Ovary (tissue), 9 donors: ENCODE results near the gene TNS3. TPM values are rescaled to one million over a fixed set of nuclear protein-coding genes. Genes with fewer than 3 reads are reported as not detected.
A peak's percentile ranks its signal among the peaks of the same experiment; 100 is the strongest.

Source experiments
- DNase-seq, 5 donors: peaks; one replicate each; pipeline ENCODE4 v3.0.0-alpha.2; 2019 to 2020
- H3K27ac ChIP-seq, 2 donors: fragments of 200-600 bp; one replicate each; pipeline versions ENCODE4 v1.5.1 to v1.8.0; 2019 to 2022
- H3K27me3 ChIP-seq: fragments of 200-600 bp; one replicate; pipeline ENCODE4 v1.8.0; 2022
- H3K36me3 ChIP-seq: fragments of 200-600 bp; sonication (generic); one replicate; pipeline ENCODE4 v1.5.1; 2019
- H3K4me1 ChIP-seq: one replicate; pipeline ENCODE4 v1.8.1; 2013; ENCODE audit warnings: mild to moderate bottlenecking, moderate library complexity; ENCODE audit not compliant: insufficient read depth
- H3K4me3 ChIP-seq: fragments of 200-600 bp; sonication (generic); one replicate; pipeline ENCODE4 v1.5.1; 2017
- H3K9me3 ChIP-seq, 2 donors: fragments of 200-600 bp in 1 of 2; sonication (generic) in 1 of 2; one replicate each; pipeline versions ENCODE4 v1.5.1 to v1.8.1; 2013 to 2019; ENCODE audit warnings: mild to moderate bottlenecking in 1 of 2, moderate library complexity in 1 of 2
- CTCF ChIP-seq, 3 donors: fragments of 450-650 bp in 2 of 3; fragments of 200-600 bp in 1 of 3; IDR thresholded peaks; one replicate each; pipeline versions ENCODE4 v1.5.1 to v1.8.0; 2016 to 2022; ENCODE audit warnings: antibody characterized with exemption in 3 of 3, mild to moderate bottlenecking in 1 of 3
- EP300 ChIP-seq: sonication (generic); formaldehyde crosslinking; IDR thresholded peaks from one replicate; pipeline ENCODE4 v1.6.1; 2017; ENCODE audit warnings: antibody characterized with exemption
- POLR2A ChIP-seq: fragments of 450-650 bp; IDR thresholded peaks from one replicate; pipeline ENCODE4 v1.6.1; 2017; ENCODE audit warnings: antibody characterized with exemption, mild to moderate bottlenecking, moderate library complexity
- WGBS, 3 donors: extraction: QIAGEN DNeasy Blood & Tissue Kit in 1 of 3; methylation state at CpG; one replicate each; pipeline versions ENCODE4 v1.1.5 to v1.1.7; 2013 to 2017; 5-methylcytosine and 5-hydroxymethylcytosine counted together
- intact Hi-C, 4 donors: fragments of 100-400 bp; cut with DNase I; formaldehyde crosslinking; loops; one replicate each; pipeline versions ENCODE4 v1.11.0 to v1.15.1; 2022 to 2023
- polyA plus RNA-seq, 2 donors: library from polyadenylated mRNA; stranded (reverse); fragments of 200-250 nt in 1 of 2; fragments of 350-450 nt in 1 of 2; fragmentation: Illumina TruSeq in 1 of 2; extraction: RNeasy Lipid Tissue Mini Kit (QIAGEN cat#74804) in 1 of 2; gene quantifications; one replicate each; pipeline ENCODE4 v1.2.3, GENCODE V29; 2013 to 2014
- total RNA-seq, 7 donors: library from RNA; depleted of rRNA in 2 of 7; stranded (reverse); fragments of >200 nt in 2 of 7; fragmentation: NEBNext Ultra II Directional in 3 of 7; extraction: Animal tissue kit (Norgen Biotek cat#: 25700) in 3 of 7; gene quantifications; one replicate each; pipeline versions ENCODE4 v1.1.0 to v1.2.4, GENCODE V29; 2016 to 2023
- donor health status: DM: no; HTN: no; CAD: no; lungs with moderate emphysema.
- donor health status: DM: no; HTN: no; CAD: no.
- donor health status: Bipolar disorder and iron deficiency.
- donor health status: DM: yes; HTN: yes; CAD: no.
- donor health status: DM: no; HTN: no; CAD: no.
- donor health status: DM: yes; HTN: yes; CAD: no.

Gene TNS3
- total and polyA plus RNA-seq, 9 donors = 36.6 to 137 (median 91.3) TPM

DNA sequence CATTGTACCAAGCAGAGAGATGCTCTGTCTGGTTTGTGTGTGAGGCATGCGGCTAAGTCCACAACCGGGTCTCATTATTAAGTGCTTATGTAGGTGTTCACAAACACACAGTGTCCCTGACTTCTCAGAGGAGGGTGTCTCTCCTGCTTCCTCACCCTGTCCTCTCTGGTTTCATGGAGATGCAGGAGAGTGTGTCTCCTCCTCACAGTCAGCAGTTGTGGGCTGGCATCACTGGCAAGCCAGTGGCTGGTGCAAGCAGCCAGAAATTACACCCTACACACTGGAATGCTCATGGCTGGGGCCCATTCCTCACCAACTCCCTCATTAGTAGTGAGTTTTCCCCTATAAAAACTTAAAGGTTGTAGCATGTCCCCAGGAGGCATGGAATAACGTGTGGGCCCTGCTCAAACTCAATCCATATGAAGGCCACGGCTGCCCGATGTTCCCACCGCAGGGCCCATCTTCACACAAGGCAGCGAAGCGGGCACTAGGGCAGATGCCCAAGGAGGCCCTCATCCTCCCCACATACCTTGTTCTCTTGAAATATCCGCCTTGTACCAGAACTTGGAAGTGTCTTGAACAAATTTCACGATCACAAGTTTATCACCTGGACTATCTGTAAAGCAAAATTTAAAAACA, 280.1 kb downstream of the TNS3 start:
- intact Hi-C loops = no loop called here
- H3K4me3 ChIP-seq = no peak overlapping the region
- TF ChIP-seq CTCF (IDR thresholded peaks at IDR 0.05) (no peak), EP300 (no peak), POLR2A (no peak)
- H3K9me3 ChIP-seq = no peaks in the 10 kb centered on the region
- no peak for DNase-seq
- no peaks in the 10 kb centered on the region for H3K4me1 ChIP-seq
- no peak overlapping the region for H3K27ac ChIP-seq
- WGBS, 3 donors = 91 to 94% (median 94%) methylated on average over 10 of the region's 10 CpGs
- H3K36me3 ChIP-seq = no peaks in the 10 kb centered on the region
- no peaks in the 10 kb centered on the region for H3K27me3 ChIP-seq

- H3K4me1 ChIP-seq = no peaks in the 10 kb centered on the region
- DNase-seq = no peak
- no peaks in the 10 kb centered on the region for H3K9me3 ChIP-seq
- H3K4me3 ChIP-seq = no peak overlapping the region
- no peak for TF ChIP-seq POLR2A
- no peak for TF ChIP-seq EP300
- TF ChIP-seq CTCF (IDR thresholded peaks at IDR 0.05) = no peak
- H3K36me3 ChIP-seq = no peaks in the 10 kb centered on the region
- H3K27ac ChIP-seq = no peak overlapping the region
- 83 to 87% (median 85%) methylated on average over 6 of the region's 6 CpGs for WGBS, 3 donors
- H3K27me3 ChIP-seq = no peaks in the 10 kb centered on the region
- intact Hi-C loops = no loop called here
Observed at GRCh38 chr7:47301105-47301477, 280.8 kb downstream of the TNS3 start.

DNA sequence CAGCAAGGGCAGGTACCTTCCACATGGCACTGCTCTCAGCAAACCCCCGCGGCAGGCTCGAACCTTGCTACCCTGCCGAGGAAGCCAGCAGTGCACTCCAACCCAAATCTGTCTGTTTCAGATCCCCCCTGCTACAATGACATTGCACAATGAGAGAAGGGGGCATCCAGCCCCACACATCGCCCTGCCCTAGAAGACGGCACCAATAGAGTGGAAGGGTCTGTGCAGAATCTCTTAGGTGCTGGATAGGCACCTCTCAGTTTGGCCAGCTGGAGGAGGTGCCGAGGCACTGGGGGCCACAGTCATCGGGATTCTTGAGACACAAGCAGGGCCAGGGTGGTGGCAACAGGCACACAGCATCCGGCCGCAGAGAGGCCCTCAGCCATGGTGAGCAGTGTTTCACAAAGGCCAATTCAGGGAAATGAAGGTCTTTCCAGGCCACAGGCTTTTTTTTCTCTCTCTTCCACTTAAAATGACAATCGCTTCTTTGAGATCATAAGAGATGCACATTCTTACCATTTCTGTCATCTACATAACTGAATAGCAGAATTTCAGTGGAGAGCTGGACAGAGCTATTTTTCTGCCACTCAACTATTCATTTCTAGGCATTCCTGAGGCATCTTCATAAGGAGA, 281.3 kb downstream of the TNS3 start:
- DNase-seq = peak in 1 of 5 donors; percentile 12
- 94 to 97% (median 95%) methylated on average over 11 of the region's 11 CpGs for WGBS, 3 donors
- no peak for TF ChIP-seq CTCF (IDR thresholded peaks at IDR 0.05)
- no peak for TF ChIP-seq POLR2A
- no peak for TF ChIP-seq EP300
- Histone ChIP-seq H3K4me3 (no peak overlapping the region), H3K4me1 (no peaks in the 10 kb centered on the region), H3K27ac (no peak overlapping the region), H3K9me3 (no peaks in the 10 kb centered on the region), H3K36me3 (no peaks in the 10 kb centered on the region), H3K27me3 (no peaks in the 10 kb centered on the region)
- intact Hi-C loops = no loop called here

DNA sequence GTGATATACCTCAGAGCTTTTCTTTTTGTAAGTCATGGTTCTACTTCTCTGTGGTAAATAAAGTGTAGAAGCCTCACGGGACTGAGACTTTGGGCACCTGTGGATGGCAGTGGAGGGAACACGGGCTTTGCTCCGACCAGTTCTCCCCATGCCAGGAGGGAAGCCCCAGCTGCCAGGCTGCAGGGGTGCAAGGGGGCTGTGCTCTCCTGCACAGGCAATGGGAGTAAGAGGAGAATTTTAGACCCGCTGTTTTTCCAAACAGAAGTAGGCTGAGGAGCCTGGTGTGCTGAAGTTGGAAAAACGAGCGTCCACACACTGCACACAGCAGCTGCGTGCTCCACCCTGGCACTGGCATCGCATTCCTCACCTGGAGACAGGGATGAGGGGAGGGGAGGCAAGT, 282.4 kb downstream of the TNS3 start:
- intact Hi-C loops = no loop called here
- WGBS, 3 donors = 90 to 95% (median 91%) methylated on average over 8 of the region's 8 CpGs

More for the DNA sequence above, 282.4 kb downstream of the TNS3 start:
- DNase-seq = peak in 1 of 5 donors; percentile 21
- H3K4me1 ChIP-seq = no peaks in the 10 kb centered on the region
- TF ChIP-seq CTCF (IDR thresholded peaks at IDR 0.05) (no peak), POLR2A (no peak), EP300 (no peak)
- H3K27ac ChIP-seq = peak overlapping the region in 1 of 2 donors; percentile 12
- no peaks in the 10 kb centered on the region for H3K36me3 ChIP-seq
- H3K9me3 ChIP-seq = no peaks in the 10 kb centered on the region
- H3K27me3 ChIP-seq = no peaks in the 10 kb centered on the region
- no peak overlapping the region for H3K4me3 ChIP-seq
